Measurements from ENCODE around the gene WASHC2C. TPM values are rescaled to one million over a fixed set of nuclear protein-coding genes. Genes with fewer than 3 reads are reported as not detected.

Gene WASHC2C
- total RNA-seq, 4 donors from 2014 or later, result 36.7 to 41.1 (median 38.0) TPM

Small RNA genes within 50 kb of the gene (small RNA-seq; reads per million reads assigned to genes)
- gene AC012044.1, result not detected

Other genes with a start within 250 kb of the WASHC2C start
- 10 to 100 TPM; 23.8 to 40.0 (median 32.1) TPM for gene ZFAND4, start 54.5 kb upstream of the WASHC2C start, total RNA-seq
- 10 to 100 TPM; 12.2 to 31.5 (median 20.9) TPM for gene AGAP4, start 120.2 kb downstream of the WASHC2C start, total RNA-seq
- 10 to 100 TPM; 29.6 to 42.9 (median 35.7) TPM for gene TIMM23, start 245.2 kb downstream of the WASHC2C start, total RNA-seq